B cell (primary cell): Measurements from ENCODE around the gene WWTR1. TPM values are rescaled to one million over a fixed set of nuclear protein-coding genes. Genes with fewer than 3 reads are reported as not detected.

Source experiments
- ATAC-seq: fragments of 200-7000 bp; cut with Tn5 transposase; one replicate; pipeline ENCODE4 v1.10.0; 2021; ENCODE audit warnings: low read depth, mild to moderate bottlenecking, moderate number of reproducible peaks, moderate library complexity
- CTCF ChIA-PET: fragments of 350-600 bp; sonication (Branson Sonifier 250); formaldehyde crosslinking; loops from one replicate; lab custom pipeline; 2021; ENCODE audit warnings: antibody characterized with exemption, inconsistent platforms; lab: Charles Lee
- POLR2A ChIA-PET: fragments of 350-600 bp; sonication (Branson Sonifier 250); formaldehyde crosslinking; loops from one replicate; lab custom pipeline; 2021; ENCODE audit warnings: antibody characterized with exemption; lab: Charles Lee
- DNase-seq: peaks from one replicate; pipeline ENCODE4 v3.0.0; 2013
- H2AFZ ChIP-seq: 2 replicates; pipeline ENCODE4 v1.6.1; 2012; ENCODE audit warnings: mild to moderate bottlenecking, low read depth, low read length; ENCODE audit not compliant: insufficient read depth, poor library complexity, severe bottlenecking
- H3K27ac ChIP-seq, 2 donors: 1 replicate in 1 of 2; 2 replicates in 1 of 2; pipeline ENCODE4 v1.5.1; 2012 to 2013; ENCODE audit warnings: low read length in 2 of 2, mild to moderate bottlenecking in 2 of 2, moderate library complexity in 1 of 2
- H3K27me3 ChIP-seq, 4 experiments: fragments of 200-600 bp in 1 of 4; sonication (generic) in 1 of 4; replicated peaks in 1 of 4; 1 replicate in 2 of 4; 2 replicates in 2 of 4; pipeline versions ENCODE4 v1.6.1 to v1.7.0; 2013 to 2016; ENCODE audit warnings: low read length in 3 of 4, mild to moderate bottlenecking in 2 of 4, mixed read lengths in 1 of 4, moderate library complexity in 1 of 4; ENCODE audit not compliant: insufficient read depth in 4 of 4, control insufficient read depth in 3 of 4; ENCODE audit errors: control extremely low read depth in 1 of 4
- H3K36me3 ChIP-seq, 2 experiments: replicated peaks in 1 of 2; 1 replicate in 1 of 2; 2 replicates in 1 of 2; pipeline versions ENCODE4 v1.6.1 to v1.7.1; 2013; ENCODE audit warnings: low read length in 1 of 2; ENCODE audit not compliant: insufficient read depth in 2 of 2, control insufficient read depth in 1 of 2; ENCODE audit errors: control extremely low read depth in 1 of 2, extremely low read depth in 1 of 2
- H3K4me1 ChIP-seq, 2 donors: fragments of 200-600 bp in 1 of 2; sonication (generic) in 1 of 2; 1 replicate in 1 of 2; 2 replicates in 1 of 2; pipeline versions ENCODE4 v1.5.1 to v1.6.1; 2013 to 2017; ENCODE audit warnings: low read length in 2 of 2; ENCODE audit not compliant: control insufficient read depth in 2 of 2, insufficient read depth in 2 of 2
- H3K4me2 ChIP-seq: replicated peaks from 2 replicates; pipeline ENCODE3; 2012; ENCODE audit warnings: mild to moderate bottlenecking, low read depth, low read length; ENCODE audit not compliant: poor library complexity, severe bottlenecking
- H3K4me3 ChIP-seq, 5 experiments: fragments of 200-600 bp in 1 of 5; sonication (generic) in 1 of 5; 1 replicate in 3 of 5; 2 replicates in 2 of 5; pipeline versions ENCODE4 v1.5.1 to v1.7.0; 2011 to 2016; ENCODE audit warnings: low read length in 4 of 5, mild to moderate bottlenecking in 4 of 5, low read depth in 2 of 5, control low read depth in 1 of 5, moderate library complexity in 1 of 5; ENCODE audit not compliant: insufficient read depth in 1 of 5; ENCODE audit errors: control extremely low read depth in 1 of 5, extremely low read depth in 1 of 5
- H3K79me2 ChIP-seq: fragments of 200-600 bp; sonication (generic); one replicate; pipeline ENCODE4 v1.6.0; 2016; ENCODE audit warnings: low read length; ENCODE audit not compliant: control insufficient read depth, insufficient read depth
- H3K9ac ChIP-seq: fragments of 200-600 bp; sonication (generic); 2 replicates; pipeline ENCODE4 v1.6.1; 2017; ENCODE audit warnings: mild to moderate bottlenecking, low read length, moderate library complexity
- H3K9me3 ChIP-seq, 3 donors: one replicate each; pipeline versions ENCODE4 v1.6.1 to v1.7.1; 2013; ENCODE audit warnings: low read length in 2 of 3; ENCODE audit not compliant: control insufficient read depth in 2 of 3, insufficient read depth in 1 of 3; ENCODE audit errors: control extremely low read depth in 1 of 3
- H4K20me1 ChIP-seq: 2 replicates; pipeline ENCODE4 v1.6.0; 2012; ENCODE audit warnings: mild to moderate bottlenecking, low read length; ENCODE audit not compliant: insufficient read depth, control insufficient read depth, poor library complexity, severe bottlenecking
- H3K27ac Mint-ChIP-seq: one replicate; pipeline ENCODE4 v1.8.0; 2021; ENCODE audit warnings: mixed read lengths
- H3K27me3 Mint-ChIP-seq: one replicate; pipeline ENCODE4 v1.8.0; 2021; ENCODE audit warnings: mixed read lengths
- H3K4me1 Mint-ChIP-seq: one replicate; pipeline ENCODE4 v1.8.0; 2021; ENCODE audit warnings: mixed read lengths
- H3K4me3 Mint-ChIP-seq: one replicate; pipeline ENCODE4 v1.8.0; 2021; ENCODE audit warnings: mixed read lengths
- H3K9me3 Mint-ChIP-seq: one replicate; pipeline ENCODE4 v1.8.0; 2022; ENCODE audit warnings: mixed read lengths; ENCODE audit not compliant: insufficient read depth
- EZH2 ChIP-seq: IDR thresholded peaks from 2 replicates; pipeline ENCODE4 v1.6.1; 2012; ENCODE audit warnings: borderline replicate concordance, low read depth, mild to moderate bottlenecking, moderate library complexity, low read length; ENCODE audit not compliant: insufficient read depth, poor library complexity, severe bottlenecking
- WGBS: methylation state at CpG from one replicate; pipeline ENCODE4 v1.1.5; 2013; ENCODE audit warnings: missing lambda C conversion rate; ENCODE audit not compliant: insufficient coverage; 5-methylcytosine and 5-hydroxymethylcytosine counted together
- intact Hi-C: fragments of 100-400 bp; cut with micrococcal nuclease; formaldehyde crosslinking; loops from one replicate; pipeline ENCODE4 v1.10.0; 2022
- polyA plus RNA-seq: library from polyadenylated mRNA; depleted of rRNA; stranded (reverse); fragments of >200 nt; gene quantifications from 2 replicates; pipeline ENCODE4 v1.2.3, GENCODE V29; 2012
- total RNA-seq, 2 donors: library from RNA; stranded (reverse); fragments of 120-200 nt in 1 of 2; gene quantifications; 1 replicate in 1 of 2; 2 replicates in 1 of 2; pipeline versions ENCODE4 v1.2.3 to v1.2.4, GENCODE V29; 2013 to 2022
- TF ChIP-seq, protein P1 (sequence below): fragments of 200-600 bp; IDR thresholded peaks from one replicate; pipeline ENCODE4 v1.8.0; 2022; ENCODE audit warnings: antibody characterized with exemption, mild to moderate bottlenecking

Gene WWTR1
- total and polyA plus RNA-seq, 2 donors (not counting 1 experiment from before 2014, with no cell fraction given): 0.79 to 2.3 TPM

DNA sequence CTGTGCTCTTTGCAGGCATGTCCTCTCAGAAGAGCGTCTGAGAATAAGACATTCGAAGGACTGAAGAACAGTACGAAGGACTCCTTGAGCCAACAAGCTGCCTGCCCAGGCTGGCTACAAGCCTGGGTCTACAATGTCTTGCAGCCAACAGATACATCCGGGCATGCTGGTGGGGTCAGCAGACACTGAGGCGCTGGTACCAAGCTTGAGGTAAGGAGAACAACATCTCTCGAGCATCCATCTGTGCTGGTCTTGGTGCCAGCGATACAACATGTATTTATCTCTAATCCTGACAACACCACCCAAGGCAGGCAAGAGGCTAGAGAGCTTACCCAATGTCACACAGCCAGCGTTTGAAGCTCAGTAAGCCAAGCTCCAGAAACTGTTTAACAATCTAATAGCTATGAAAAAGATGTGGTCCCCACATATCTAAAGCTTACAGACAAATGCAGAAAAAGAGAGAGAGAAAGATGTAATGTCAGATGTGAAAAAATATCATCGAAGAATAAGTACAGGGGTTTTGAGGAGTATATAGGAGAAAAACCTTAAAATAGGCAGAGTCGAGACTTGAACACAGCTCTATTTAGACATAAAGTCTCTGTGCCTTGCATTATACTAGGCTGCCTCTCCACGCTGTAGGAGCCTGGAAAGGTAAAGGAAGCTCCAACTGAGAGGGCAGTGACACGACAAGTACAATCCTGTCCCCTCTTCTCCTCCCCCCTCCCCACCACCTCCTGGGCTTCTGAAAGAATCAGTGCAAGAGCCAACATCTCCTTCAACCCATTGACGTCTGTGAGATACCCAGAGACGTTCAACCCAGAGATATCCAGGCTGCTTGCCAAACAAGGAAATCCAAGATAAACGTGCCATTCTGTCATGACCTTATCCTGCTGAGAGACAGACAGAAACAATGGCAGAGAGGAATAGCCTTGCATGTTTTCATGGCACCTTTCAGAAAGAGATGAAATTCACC is 39.4 kb downstream of the WWTR1 start:
- Histone ChIP-seq H3K4me3 (no peak overlapping the region), H3K4me1 (no peaks in the 10 kb centered on the region), H3K27ac (no peak overlapping the region), H2AFZ (no peak overlapping the region), H3K9ac (no peak overlapping the region), H3K9me3 (no peaks in the 10 kb centered on the region), H3K27me3 (no peaks in the 10 kb centered on the region), H3K36me3 (no peaks in the 10 kb centered on the region), H3K79me2 (no peaks in the 10 kb centered on the region), H3K4me2 (no peak overlapping the region), H4K20me1 (no peaks in the 10 kb centered on the region)
- no peak for ATAC-seq
- Mint-ChIP-seq H3K4me3 (no peak overlapping the region), H3K4me1 (no peaks in the 10 kb centered on the region), H3K27ac (no peak overlapping the region), H3K9me3 (no peaks in the 10 kb centered on the region), H3K27me3 (peaks cover 15% of the 10 kb centered on the region)
- intact Hi-C loops: no loop called here
- TF ChIP-seq EZH2: no peak
- TF ChIP-seq, protein P1, sequence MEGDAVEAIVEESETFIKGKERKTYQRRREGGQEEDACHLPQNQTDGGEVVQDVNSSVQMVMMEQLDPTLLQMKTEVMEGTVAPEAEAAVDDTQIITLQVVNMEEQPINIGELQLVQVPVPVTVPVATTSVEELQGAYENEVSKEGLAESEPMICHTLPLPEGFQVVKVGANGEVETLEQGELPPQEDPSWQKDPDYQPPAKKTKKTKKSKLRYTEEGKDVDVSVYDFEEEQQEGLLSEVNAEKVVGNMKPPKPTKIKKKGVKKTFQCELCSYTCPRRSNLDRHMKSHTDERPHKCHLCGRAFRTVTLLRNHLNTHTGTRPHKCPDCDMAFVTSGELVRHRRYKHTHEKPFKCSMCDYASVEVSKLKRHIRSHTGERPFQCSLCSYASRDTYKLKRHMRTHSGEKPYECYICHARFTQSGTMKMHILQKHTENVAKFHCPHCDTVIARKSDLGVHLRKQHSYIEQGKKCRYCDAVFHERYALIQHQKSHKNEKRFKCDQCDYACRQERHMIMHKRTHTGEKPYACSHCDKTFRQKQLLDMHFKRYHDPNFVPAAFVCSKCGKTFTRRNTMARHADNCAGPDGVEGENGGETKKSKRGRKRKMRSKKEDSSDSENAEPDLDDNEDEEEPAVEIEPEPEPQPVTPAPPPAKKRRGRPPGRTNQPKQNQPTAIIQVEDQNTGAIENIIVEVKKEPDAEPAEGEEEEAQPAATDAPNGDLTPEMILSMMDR: no peak
- WGBS: 92% methylated on average over 10 of the region's 15 CpGs
- ChIA-PET POLR2A (no interaction called here), CTCF (no interaction called here)
- no peak for DNase-seq

DNA sequence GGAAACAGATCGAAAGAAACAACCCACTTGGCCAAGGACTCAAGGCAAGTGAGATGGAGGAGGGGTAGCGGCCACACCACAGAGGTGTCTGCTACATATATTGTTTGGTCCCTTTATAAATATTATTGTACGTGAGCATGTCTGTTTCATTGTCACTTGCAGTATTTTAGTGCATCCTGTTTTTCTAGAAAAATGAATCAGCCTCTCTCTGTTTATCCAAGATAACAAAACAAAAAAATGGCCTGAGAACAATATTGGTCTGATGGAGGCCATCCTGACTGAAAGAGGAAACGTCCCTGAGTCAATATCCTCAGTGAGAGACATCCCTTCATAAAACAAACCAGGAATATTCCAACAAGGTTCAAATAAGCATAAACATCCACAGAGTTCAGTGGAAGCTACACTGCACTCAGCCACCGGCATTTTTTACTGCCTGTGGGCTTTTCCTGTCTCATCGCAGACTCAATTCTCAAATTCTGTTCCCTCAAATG is 42.0 kb downstream of the WWTR1 start:
- no peaks in the 10 kb centered on the region for H3K4me1 ChIP-seq
- no peak overlapping the region for H3K9ac ChIP-seq
- DNase-seq (no peak), ATAC-seq (no peak)
- H3K36me3 ChIP-seq: no peaks in the 10 kb centered on the region
- Mint-ChIP-seq H3K9me3 (no peaks in the 10 kb centered on the region), H3K27ac (no peak overlapping the region), H3K4me3 (no peak overlapping the region), H3K4me1 (no peaks in the 10 kb centered on the region), H3K27me3 (peaks cover 22% of the 10 kb centered on the region)
- no peaks in the 10 kb centered on the region for H3K9me3 ChIP-seq
- H2AFZ ChIP-seq: no peak overlapping the region
- H3K79me2 ChIP-seq: no peaks in the 10 kb centered on the region
- no peaks in the 10 kb centered on the region for H3K27me3 ChIP-seq
- intact Hi-C loops: no loop called here
- H4K20me1 ChIP-seq: no peaks in the 10 kb centered on the region
- H3K4me3 ChIP-seq: no peak overlapping the region
- no peak overlapping the region for H3K27ac ChIP-seq
- CTCF ChIA-PET: no interaction called here
- no peak for TF ChIP-seq EZH2
- TF ChIP-seq, protein P1: no peak
- no peak overlapping the region for H3K4me2 ChIP-seq
- 87% methylated on average over 3 of the region's 6 CpGs for WGBS
- POLR2A ChIA-PET: no interaction called here
